GM18907 (cell line): ENCODE results near the gene CACNA1G.

Experiments used
- ATAC-seq: cut with Tn5 transposase; IDR thresholded peaks from one replicate; pipeline ENCODE4 v1.9.1; 2021; ENCODE audit warnings: mild to moderate bottlenecking, moderate library complexity; ENCODE audit not compliant: unreplicated experiment

The CACNA1G gene

DNA sequence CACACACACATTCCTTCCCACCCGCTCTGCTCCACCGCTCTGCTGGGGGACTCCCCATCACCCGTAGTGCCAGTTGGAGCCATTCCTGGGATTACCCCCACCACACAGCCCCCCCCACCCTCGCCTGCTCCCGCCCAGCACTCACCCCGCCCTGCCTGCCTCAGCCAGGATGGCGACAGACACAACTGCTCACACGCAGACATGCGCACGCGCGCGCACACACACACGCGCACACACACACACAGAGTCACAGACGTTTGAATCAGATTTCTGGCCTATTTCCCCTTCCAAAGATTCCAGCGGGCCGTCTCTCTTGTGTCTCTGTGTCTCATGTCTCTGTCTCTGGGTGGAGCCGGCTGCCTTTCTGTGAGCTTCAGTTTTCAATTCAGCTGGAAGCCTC, 4.4 kb downstream of the CACNA1G start:
- ATAC-seq: no peak

GRCh38 chr17:50565402-50566350, 5.2 kb downstream of the CACNA1G start:
- no peak for ATAC-seq

DNA sequence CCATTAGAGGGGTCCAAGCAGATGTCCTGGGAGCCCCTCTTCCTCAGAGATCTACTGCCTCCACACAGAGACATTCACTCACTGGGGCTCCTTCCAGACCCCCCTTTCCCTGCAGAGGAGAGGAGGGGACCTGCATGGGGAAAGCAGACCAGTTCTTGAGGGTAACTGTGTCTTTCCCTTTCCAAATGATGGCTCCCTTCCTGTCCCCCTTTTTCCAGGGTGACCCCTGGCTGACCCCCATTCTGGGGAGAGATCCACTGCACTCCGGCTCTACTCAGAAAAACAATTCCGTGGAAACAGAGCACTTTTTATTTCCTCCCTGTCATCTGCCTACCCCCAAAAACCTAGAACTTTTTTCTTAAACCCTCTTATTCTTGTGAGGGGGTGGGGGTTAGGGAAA, 6.4 kb downstream of the CACNA1G start:
- ATAC-seq: no peak

DNA sequence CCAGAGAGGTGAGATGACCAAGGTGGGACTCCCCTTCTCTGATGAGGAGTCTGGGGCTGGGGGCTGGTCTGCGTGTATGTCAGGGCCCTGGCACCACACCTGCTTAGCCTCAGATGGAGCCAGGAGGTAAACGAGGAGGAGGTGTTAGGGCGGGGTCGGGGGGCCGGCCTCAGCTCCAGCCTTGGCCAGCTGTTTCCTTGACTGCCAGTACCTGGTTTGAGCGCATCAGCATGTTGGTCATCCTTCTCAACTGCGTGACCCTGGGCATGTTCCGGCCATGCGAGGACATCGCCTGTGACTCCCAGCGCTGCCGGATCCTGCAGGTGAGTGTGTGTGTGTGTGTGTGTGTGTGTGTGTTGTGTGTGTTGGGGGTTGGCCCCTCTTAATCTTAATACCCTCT, 8.1 kb downstream of the CACNA1G start:
- no peak for ATAC-seq

DNA sequence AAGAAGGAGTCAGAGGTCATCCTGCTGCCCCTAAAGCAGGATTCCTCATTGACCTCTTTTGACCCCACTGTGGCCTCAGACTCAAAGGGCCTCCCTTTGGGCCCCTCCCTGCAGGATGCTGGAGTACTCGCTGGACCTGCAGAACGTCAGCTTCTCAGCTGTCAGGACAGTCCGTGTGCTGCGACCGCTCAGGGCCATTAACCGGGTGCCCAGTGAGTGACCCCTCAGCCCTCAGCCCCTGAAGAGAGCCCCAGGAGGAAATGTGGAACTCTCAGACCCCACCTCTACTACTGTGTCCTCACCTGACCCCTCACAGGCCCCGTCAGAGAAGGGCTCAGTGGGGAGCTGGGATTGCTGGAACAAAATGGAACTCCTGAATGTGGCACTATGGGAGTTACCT, 9.1 kb downstream of the CACNA1G start:
- ATAC-seq: no peak

DNA sequence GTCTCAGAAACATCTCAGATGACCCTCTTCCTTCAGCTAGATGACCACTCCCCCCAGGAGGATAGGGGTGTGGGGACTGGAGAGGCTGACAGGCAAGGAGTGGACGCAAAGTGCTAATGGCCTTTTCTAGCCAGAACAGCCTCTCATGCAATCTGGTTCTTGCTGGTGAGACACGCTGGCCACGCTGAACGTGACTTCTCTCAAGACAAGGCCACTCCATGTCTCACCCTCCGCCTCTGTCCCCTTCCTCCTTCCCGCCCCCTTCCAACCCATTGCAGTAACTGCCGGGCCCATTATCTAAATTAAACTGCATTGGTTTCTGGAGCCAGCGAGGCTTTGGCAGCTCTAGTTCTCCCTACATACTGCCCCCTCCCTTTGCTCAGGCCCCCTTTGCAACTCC, 9.5 kb downstream of the CACNA1G start:
- no peak for ATAC-seq

DNA sequence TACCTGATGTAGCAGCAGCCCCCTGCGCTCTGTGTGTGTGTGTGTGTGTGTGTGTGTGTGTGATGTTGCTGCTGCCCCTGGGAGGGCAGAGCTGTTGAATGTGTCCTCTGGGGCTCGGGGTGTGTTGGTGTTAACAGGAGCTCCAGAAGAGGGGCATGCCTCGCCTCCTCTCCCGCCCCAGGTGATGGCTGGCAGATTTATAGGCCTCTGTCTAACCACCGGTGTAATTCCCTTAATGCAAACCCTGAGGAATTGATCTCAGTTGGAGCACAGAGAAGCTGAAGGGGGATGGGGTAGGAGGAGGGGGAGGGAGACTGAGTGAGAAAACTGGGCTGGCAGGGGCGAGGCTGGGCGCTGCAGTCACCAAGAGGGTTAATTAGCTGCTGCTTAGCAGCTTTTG, 10.0 kb downstream of the CACNA1G start:
- ATAC-seq: no peak

DNA sequence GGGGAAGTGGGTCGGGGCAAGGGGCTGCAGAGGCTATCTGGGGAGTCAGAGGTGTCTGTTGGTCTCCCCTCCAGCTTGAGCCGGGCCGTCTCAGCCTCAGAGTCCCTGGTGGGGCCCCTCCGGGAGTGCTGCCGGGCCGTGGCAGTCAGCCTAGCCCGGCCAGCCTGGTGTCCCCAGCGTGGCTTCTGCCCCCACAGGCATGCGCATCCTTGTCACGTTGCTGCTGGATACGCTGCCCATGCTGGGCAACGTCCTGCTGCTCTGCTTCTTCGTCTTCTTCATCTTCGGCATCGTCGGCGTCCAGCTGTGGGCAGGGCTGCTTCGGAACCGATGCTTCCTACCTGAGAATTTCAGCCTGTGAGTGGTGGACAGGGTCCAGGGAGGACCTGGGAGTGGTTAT, 11.2 kb downstream of the CACNA1G start:
- ATAC-seq: no peak

DNA sequence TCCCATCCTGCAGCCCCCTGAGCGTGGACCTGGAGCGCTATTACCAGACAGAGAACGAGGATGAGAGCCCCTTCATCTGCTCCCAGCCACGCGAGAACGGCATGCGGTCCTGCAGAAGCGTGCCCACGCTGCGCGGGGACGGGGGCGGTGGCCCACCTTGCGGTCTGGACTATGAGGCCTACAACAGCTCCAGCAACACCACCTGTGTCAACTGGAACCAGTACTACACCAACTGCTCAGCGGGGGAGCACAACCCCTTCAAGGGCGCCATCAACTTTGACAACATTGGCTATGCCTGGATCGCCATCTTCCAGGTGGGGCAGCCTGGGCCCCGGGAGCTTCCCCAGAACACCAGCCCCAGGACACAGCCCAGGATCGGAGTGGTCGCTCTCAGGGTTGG, 12.0 kb downstream of the CACNA1G start:
- no peak for ATAC-seq

DNA sequence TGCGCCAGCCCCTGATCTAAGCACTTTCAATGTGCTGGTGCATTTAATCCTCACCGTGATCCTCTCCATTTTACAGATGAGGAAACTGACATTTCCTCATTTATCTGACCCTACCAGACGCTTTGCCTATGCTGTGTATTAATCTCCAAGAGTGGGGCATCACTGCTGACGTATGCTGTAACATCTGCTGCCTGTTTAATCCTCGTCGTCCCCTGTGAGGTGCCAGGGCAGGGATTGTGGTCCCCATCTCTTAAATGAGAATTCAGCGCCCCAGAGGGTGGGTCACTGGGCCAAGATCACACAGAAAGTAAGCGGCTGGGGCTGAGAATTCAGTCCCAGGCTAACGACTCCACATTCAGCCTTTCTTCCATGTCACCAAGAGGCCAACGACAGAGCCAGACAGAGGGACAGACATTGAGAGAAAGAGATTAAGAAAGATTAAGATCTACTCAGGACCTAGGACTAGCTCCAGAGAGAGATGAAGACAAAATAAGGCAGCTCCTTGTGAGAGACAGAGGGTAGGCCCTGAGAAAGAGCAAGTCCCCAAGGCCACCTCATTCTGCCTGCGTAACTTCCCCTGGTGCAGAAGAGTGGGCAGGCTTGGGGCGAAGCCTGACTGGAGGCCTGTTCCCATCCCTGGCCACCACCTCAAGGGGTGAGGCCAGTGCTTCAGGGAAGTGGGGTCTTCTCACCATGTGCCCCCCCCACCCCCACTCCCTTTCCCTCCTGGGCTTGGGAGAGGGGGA, 13.5 kb downstream of the CACNA1G start:
- ATAC-seq: no peak

DNA sequence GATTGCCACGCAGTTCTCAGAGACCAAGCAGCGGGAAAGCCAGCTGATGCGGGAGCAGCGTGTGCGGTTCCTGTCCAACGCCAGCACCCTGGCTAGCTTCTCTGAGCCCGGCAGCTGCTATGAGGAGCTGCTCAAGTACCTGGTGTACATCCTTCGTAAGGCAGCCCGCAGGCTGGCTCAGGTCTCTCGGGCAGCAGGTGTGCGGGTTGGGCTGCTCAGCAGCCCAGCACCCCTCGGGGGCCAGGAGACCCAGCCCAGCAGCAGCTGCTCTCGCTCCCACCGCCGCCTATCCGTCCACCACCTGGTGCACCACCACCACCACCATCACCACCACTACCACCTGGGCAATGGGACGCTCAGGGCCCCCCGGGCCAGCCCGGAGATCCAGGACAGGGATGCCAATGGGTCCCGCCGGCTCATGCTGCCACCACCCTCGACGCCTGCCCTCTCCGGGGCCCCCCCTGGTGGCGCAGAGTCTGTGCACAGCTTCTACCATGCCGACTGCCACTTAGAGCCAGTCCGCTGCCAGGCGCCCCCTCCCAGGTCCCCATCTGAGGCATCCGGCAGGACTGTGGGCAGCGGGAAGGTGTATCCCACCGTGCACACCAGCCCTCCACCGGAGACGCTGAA, 15.2 kb downstream of the CACNA1G start:
- ATAC-seq: no peak

DNA sequence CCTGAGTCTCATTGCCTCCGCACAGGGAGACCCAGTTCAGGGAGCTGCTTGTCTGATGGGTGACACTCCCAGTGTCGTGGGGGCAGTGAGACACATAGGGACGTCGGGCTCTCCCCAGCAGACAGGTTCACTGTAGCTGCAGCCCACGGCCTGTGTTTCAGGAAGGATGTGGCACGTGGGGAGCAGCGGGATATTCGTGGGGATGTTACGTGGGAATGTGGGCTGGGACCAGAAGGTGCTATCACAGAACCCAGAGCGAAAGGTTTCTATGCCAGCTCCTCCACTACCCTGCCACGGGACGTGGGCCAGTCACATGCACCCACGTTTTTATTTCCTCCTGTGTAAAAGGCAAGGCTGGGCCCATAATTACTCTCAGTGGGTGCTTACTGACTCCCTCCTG, 16.3 kb downstream of the CACNA1G start:
- ATAC-seq: no peak

DNA sequence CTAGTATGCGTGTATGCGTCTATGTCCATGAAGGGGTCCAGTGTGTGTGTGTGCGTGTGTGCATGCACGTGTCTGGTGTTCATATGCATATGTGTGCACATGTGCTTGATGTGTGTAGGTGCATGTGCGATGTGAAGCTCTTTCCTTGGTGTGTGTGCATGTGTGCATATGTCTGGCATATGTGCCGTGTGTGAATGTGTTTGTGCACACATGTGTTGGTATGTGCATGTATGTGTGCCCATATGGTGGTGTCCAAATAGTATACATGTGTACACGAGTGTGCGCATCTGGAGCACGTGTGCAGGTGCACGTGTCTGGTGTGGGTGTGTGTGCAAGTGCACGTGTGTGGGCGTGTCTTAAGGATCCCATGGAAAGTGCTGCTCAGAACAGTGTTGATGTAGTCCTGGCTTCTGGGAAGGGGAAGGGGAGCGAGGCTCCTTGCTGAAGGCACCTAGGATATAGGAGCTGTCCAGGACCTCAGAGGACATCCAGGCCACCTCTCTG, 17.0 kb downstream of the CACNA1G start:
- ATAC-seq: no peak

DNA sequence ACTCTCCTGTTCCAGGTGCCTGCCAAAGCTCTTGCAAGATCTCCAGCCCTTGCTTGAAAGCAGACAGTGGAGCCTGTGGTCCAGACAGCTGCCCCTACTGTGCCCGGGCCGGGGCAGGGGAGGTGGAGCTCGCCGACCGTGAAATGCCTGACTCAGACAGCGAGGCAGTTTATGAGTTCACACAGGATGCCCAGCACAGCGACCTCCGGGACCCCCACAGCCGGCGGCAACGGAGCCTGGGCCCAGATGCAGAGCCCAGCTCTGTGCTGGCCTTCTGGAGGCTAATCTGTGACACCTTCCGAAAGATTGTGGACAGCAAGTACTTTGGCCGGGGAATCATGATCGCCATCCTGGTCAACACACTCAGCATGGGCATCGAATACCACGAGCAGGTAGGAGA, 17.7 kb downstream of the CACNA1G start:
- no peak for ATAC-seq

GRCh38 chr17:50579399-50579798, 18.9 kb downstream of the CACNA1G start:
- ATAC-seq: no peak

DNA sequence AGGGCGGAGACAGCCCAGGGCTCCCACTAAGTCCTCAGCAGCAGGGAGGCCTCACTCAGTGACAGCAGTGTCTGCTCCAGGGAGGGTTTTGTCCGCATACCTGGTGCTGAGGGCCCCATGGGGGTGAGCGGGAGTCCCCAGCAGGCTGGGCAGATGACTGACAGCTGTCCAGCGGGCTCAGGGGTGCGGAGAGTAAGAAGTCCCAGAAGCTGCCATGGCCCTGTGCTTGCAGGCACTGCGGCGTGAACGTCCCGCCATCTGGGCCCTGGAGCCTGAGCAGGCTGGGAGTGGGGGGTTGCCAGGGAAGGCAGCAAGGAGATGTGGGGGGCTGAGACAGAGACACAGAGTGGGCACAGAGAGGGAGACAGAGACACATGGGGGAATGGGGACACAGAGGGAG, 20.1 kb downstream of the CACNA1G start:
- ATAC-seq: no peak

DNA sequence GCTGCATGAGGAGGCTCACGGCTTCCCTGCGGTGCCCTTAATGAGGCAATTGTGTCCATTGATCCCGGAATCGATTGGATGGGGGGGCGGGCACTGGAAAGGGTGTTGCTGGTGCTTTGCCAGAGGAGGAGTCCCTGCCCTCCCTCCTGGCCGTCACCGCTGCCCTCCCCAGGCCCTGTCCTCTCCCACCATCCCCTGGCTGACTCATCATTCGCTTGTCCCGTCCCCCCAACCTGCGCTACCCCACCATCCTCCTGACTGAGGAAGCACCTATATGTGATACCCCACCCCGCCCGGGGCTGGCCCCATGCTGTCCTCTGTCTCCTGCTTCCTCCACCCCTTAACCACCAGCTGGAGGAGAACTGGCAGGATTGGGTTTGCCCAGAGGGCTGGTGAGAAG, 20.8 kb downstream of the CACNA1G start:
- no peak for ATAC-seq

- ATAC-seq: no peak
These were observed 22.2 kb downstream of the CACNA1G start for GRCh38 chr17:50582741-50583140.

- no peak for ATAC-seq
These were observed 23.1 kb downstream of the CACNA1G start for GRCh38 chr17:50583641-50584040.

DNA sequence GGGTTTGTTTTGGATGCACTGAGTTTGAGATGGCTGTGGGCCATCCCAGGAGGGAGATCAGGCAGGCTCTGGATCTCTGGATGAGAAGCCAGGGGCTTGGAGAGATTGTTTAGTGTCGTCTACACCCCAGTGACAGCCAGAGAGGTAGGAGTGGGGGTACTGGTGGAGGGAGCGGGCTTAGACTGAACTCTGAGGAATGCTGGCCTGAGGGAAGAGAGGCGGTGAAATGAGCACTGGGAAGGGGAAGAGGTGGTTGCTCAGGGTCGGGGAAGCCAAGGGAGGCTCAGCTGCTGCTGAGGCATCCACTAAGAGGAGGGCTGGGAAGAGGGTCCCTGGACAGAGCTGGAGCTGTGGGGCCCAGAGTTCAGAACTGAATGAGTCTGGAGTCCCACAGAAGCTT, 23.6 kb downstream of the CACNA1G start:
- ATAC-seq: no peak

- ATAC-seq: no peak
These were observed 24.2 kb downstream of the CACNA1G start for GRCh38 chr17:50584749-50585148.

- no peak for ATAC-seq
These were observed 24.8 kb downstream of the CACNA1G start for GRCh38 chr17:50585346-50585745.
